RWPE1 (cell line): ENCODE data around the gene LNX2.

Experiments used
- CTCF ChIA-PET: fragments of 350-600 bp; sonication (Branson Sonifier 250); formaldehyde crosslinking; extraction: SDS; loops from one replicate; lab custom pipeline; 2021; lab: Yijun Ruan, JAX
- POLR2A ChIA-PET: fragments of 400-600 bp; formaldehyde crosslinking; extraction: SDS; loops from one replicate; lab custom pipeline; 2020; ENCODE audit warnings: antibody characterized with exemption; ENCODE audit not compliant: low non-redundant PET; lab: Yijun Ruan, JAX
- DNase-seq: peaks from one replicate; pipeline ENCODE4 v3.0.0; 2012; ENCODE audit warnings: low spot score
- H3K27ac ChIP-seq: fragments of 450-650 bp; 2 replicates; pipeline ENCODE4 v1.5.1; 2017
- TF ChIP-seq, protein P1 (sequence below): fragments of 450-650 bp; conservative IDR thresholded peaks from 2 replicates; pipeline ENCODE4 v1.5.1; 2017; ENCODE audit warnings: low read depth, mild to moderate bottlenecking

LNX2 gene

GRCh38 chr13:27639186-27639585 is 18.9 kb upstream of the LNX2 start:
- no peak overlapping the region for H3K27ac ChIP-seq
- CTCF ChIA-PET, result interaction anchor here (0.7 kb wide), 1 partner anchor 1724 kb away, joined by 3 read pairs; no protein-coding TSS in a partner anchor
- DNase-seq, result no peak
- TF ChIP-seq, protein P1, sequence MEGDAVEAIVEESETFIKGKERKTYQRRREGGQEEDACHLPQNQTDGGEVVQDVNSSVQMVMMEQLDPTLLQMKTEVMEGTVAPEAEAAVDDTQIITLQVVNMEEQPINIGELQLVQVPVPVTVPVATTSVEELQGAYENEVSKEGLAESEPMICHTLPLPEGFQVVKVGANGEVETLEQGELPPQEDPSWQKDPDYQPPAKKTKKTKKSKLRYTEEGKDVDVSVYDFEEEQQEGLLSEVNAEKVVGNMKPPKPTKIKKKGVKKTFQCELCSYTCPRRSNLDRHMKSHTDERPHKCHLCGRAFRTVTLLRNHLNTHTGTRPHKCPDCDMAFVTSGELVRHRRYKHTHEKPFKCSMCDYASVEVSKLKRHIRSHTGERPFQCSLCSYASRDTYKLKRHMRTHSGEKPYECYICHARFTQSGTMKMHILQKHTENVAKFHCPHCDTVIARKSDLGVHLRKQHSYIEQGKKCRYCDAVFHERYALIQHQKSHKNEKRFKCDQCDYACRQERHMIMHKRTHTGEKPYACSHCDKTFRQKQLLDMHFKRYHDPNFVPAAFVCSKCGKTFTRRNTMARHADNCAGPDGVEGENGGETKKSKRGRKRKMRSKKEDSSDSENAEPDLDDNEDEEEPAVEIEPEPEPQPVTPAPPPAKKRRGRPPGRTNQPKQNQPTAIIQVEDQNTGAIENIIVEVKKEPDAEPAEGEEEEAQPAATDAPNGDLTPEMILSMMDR, result no peak
- POLR2A ChIA-PET, result no interaction called here

DNA sequence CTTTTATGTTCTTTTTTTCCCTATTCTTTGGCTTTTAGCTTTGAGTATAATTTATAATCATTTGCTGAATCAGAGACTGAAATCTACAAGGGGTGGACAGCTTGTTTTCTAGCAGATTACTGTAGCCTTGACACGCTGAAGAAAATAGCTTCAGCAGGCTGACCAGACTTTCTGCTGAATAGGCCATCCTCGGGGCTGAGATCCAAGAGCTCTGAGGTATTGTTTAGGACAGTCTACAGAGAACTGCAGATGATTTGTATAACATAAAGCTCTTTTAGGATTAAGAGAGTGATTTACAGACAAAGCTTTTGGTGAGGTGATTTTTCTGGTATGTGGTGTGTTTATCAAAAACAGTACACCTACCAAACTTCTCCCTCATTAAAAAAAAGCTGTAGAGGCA is 18.2 kb upstream of the LNX2 start:
- TF ChIP-seq, protein P1, result no peak
- DNase-seq, result no peak
- POLR2A ChIA-PET, result no interaction called here
- no peak overlapping the region for H3K27ac ChIP-seq
- CTCF ChIA-PET, result interaction anchor here (0.7 kb wide), 1 partner anchor 1725 kb away, joined by 3 read pairs; no protein-coding TSS in a partner anchor

DNA sequence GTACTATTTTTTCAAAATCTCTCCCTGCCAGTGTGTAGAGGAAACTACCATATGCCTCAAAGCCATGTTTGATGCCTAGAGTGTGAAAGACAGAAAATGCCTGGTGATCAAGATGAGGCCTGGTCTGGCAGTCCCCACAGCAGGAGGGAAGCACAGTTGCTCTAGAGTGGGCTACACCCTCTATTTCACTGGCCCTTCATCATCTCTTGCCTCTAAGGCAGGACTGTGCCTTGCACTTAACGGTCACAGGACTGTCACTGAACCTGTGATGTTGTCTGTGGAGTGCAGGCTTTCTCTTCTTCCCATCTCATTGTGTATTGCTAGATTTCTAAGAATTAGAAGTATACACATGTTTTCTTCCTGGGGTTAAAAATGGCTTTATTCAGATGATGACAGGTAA is 17.7 kb upstream of the LNX2 start:
- CTCF ChIA-PET, result no interaction called here
- POLR2A ChIA-PET, result no interaction called here
- TF ChIP-seq, protein P1, result no peak
- peak overlapping the region; percentile 59 for H3K27ac ChIP-seq
- no peak for DNase-seq

DNA sequence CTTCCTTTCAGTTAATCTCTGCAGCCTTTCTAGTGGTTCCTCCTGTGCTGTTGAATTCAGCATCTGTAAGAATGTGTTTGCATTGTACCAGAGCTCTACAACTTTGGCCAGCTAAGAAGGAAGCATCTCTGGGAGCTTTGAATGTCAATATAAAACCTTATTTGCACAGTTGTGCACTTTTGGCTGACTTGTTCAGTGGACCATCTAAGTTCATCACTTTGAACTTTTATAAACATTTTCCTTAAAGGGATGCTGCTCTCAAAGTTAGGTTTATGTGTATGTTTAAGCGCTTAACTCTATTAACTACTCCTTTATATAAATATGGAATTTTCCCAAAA is 16.9 kb upstream of the LNX2 start:
- ChIA-PET CTCF (no interaction called here), POLR2A (no interaction called here)
- no peak overlapping the region for H3K27ac ChIP-seq
- TF ChIP-seq, protein P1, result no peak
- no peak for DNase-seq

DNA sequence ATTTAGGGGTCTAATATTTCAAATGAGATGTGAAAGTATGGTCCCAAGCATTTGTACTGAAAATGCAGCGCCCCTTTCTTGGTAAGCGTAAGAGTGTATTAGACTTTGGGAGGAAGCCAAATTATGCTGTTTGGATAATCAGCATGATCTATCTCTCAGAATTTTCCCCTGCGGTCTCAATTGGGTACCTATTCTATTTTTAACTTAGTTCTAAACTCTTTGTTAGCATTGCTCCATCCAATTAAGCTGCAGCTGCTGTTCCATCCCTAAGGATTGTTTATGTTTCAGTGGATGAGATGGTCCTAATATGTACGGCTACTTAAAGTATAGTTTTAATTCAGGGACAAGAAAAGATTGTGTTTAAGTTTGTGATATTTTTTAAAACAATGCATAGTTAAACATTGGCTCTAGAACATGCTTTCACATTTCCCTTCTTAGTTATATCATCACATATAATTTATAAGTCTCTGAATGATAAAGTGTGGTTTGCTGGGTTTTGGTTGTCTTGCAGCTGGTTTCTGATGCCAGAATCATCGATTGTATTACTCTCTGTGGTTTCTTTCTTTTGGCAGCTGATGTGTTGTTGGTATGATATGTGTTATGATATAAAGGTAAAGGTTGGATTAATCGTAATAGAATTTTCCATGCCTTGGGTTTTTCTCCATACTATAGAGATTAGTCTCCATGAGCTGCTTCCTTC is 16.4 kb upstream of the LNX2 start:
- DNase-seq, result no peak
- TF ChIP-seq, protein P1, result no peak
- ChIA-PET POLR2A (no interaction called here), CTCF (no interaction called here)
- H3K27ac ChIP-seq, result no peak overlapping the region

GRCh38 chr13:27635266-27635665 is 14.9 kb upstream of the LNX2 start:
- no peak overlapping the region for H3K27ac ChIP-seq
- POLR2A ChIA-PET, result no interaction called here
- no peak for DNase-seq
- TF ChIP-seq, protein P1, result no peak
- CTCF ChIA-PET, result interaction anchor here (0.7 kb wide), 1 partner anchor 326 kb away, joined by 4 read pairs; no protein-coding TSS in a partner anchor
